ENCODE measurements around the gene YEATS2. TPM values are rescaled to one million over a fixed set of nuclear protein-coding genes. Genes with fewer than 3 reads are reported as not detected.

The YEATS2 gene
- polyA plus RNA-seq, 1 donor (not counting 4 experiments of a cell fraction or from before 2014, with no cell fraction given) = 21.7 TPM

GRCh38 chr3:183718012-183718411 lies 20.4 kb downstream of the YEATS2 start:
- TF ChIP-seq EZH2 (IDR thresholded peaks at IDR 0.05; ENCODE audit: low read length) (no peak), CTCF (optimal IDR thresholded peaks at IDR 0.05 in 1 of 3, IDR thresholded peaks at IDR 0.05 in 1 of 3, conservative IDR thresholded peaks at IDR 0.05 in 1 of 3; ENCODE audit: extremely low read depth in 1 of 3, insufficient read depth in 2 of 3, low read length in 3 of 3) (no peak)
- no peaks in the 10 kb centered on the region for H3K27me3 ChIP-seq (ENCODE audit: control insufficient read depth, extremely low read depth, insufficient read depth, low read length)
- H3K4me2 ChIP-seq (ENCODE audit: control insufficient read depth, extremely low read depth, insufficient read depth, low read depth, low read length) = no peak overlapping the region
- no peak overlapping the region for H2AFZ ChIP-seq (ENCODE audit: control insufficient read depth, low read length)
- no peak overlapping the region for H3K27ac ChIP-seq (ENCODE audit: control insufficient read depth, insufficient read depth, low read length)
- DNase-seq (ENCODE audit: low read depth, low spot score) (no peak), FAIRE-seq (no peak)
- H3K9me3 ChIP-seq (ENCODE audit: control insufficient read depth, low read depth, low read length) = no peaks in the 10 kb centered on the region
- H3K4me1 ChIP-seq (ENCODE audit: control insufficient read depth, extremely low read depth, insufficient read depth, low read length) = no peaks in the 10 kb centered on the region
- no peaks in the 10 kb centered on the region for H4K20me1 ChIP-seq (ENCODE audit: control insufficient read depth, extremely low read depth, insufficient read depth, low read length)
- peaks cover 14 to 21% of the 10 kb centered on the region in 2 experiments for H3K36me3 ChIP-seq (ENCODE audit: control insufficient read depth in 2 of 2, extremely low read depth in 1 of 2, insufficient read depth in 2 of 2, low read length in 2 of 2)
- peaks cover 14% of the 10 kb centered on the region for H3K79me2 ChIP-seq (ENCODE audit: control insufficient read depth, insufficient read depth, low read length)
- dilution Hi-C loops (cut with MboI; ENCODE audit: extremely low pct_ligation_motif_present, low sequenced_read_pairs) = no loop called here
- no peak overlapping the region for H3K9ac ChIP-seq (ENCODE audit: control insufficient read depth, extremely low read depth, insufficient read depth, low read length)
- no peaks in the 10 kb centered on the region for H3K9me1 ChIP-seq (ENCODE audit: control insufficient read depth, extremely low read depth, insufficient read depth, low read length)
- H3K4me3 ChIP-seq (ENCODE audit: control insufficient read depth in 2 of 3, extremely low read depth in 1 of 3, insufficient read depth in 2 of 3, low read depth in 1 of 3, low read length in 3 of 3) = no peak overlapping the region

- H3K9me1 ChIP-seq (ENCODE audit: control insufficient read depth, extremely low read depth, insufficient read depth, low read length) = no peaks in the 10 kb centered on the region
Observed at GRCh38 chr3:183725387-183725786, 27.8 kb downstream of the YEATS2 start.

More at GRCh38 chr3:183725387-183725786, 27.8 kb downstream of the YEATS2 start:
- Histone ChIP-seq H3K9me3 (ENCODE audit: control insufficient read depth, low read depth, low read length) (no peaks in the 10 kb centered on the region), H3K27ac (ENCODE audit: control insufficient read depth, insufficient read depth, low read length) (no peak overlapping the region), H3K27me3 (ENCODE audit: control insufficient read depth, extremely low read depth, insufficient read depth, low read length) (no peaks in the 10 kb centered on the region), H3K4me1 (ENCODE audit: control insufficient read depth, extremely low read depth, insufficient read depth, low read length) (no peaks in the 10 kb centered on the region), H3K4me2 (ENCODE audit: control insufficient read depth, extremely low read depth, insufficient read depth, low read depth, low read length) (no peak overlapping the region), H3K4me3 (ENCODE audit: control insufficient read depth in 2 of 3, extremely low read depth in 1 of 3, insufficient read depth in 2 of 3, low read depth in 1 of 3, low read length in 3 of 3) (no peak overlapping the region), H2AFZ (ENCODE audit: control insufficient read depth, low read length) (no peak overlapping the region), H3K9ac (ENCODE audit: control insufficient read depth, extremely low read depth, insufficient read depth, low read length) (no peak overlapping the region), H3K79me2 (ENCODE audit: control insufficient read depth, insufficient read depth, low read length) (no peaks in the 10 kb centered on the region), H4K20me1 (ENCODE audit: control insufficient read depth, extremely low read depth, insufficient read depth, low read length) (no peaks in the 10 kb centered on the region), H3K36me3 (ENCODE audit: control insufficient read depth in 2 of 2, extremely low read depth in 1 of 2, insufficient read depth in 2 of 2, low read length in 2 of 2) (peaks cover 17 to 24% of the 10 kb centered on the region in 2 experiments)
- DNase-seq (ENCODE audit: low read depth, low spot score) = no peak
- no peak for FAIRE-seq
- dilution Hi-C loops (cut with MboI; ENCODE audit: extremely low pct_ligation_motif_present, low sequenced_read_pairs) = no loop called here
- no peak for TF ChIP-seq EZH2 (IDR thresholded peaks at IDR 0.05; ENCODE audit: low read length)
- TF ChIP-seq CTCF (optimal IDR thresholded peaks at IDR 0.05 in 1 of 3, IDR thresholded peaks at IDR 0.05 in 1 of 3, conservative IDR thresholded peaks at IDR 0.05 in 1 of 3; ENCODE audit: extremely low read depth in 1 of 3, insufficient read depth in 2 of 3, low read length in 3 of 3) = no peak
